ENCODE data around the gene POMGNT2. TPM values are rescaled to one million over a fixed set of nuclear protein-coding genes. Genes with fewer than 3 reads are reported as not detected.
"Not testable (repeated sequence)": the region's sequence is repeated elsewhere in the genome, so short reads cannot be mapped to it uniquely, and the experiment has no call there.

The POMGNT2 gene
- total RNA-seq, 1 donor from 2014 or later, result 18.8 TPM

GRCh38 chr3:43077707-43078106, 28.2 kb downstream of the POMGNT2 start:
- FAIRE-seq, result no peak
- DNase-seq (ENCODE audit: low spot score in 2 of 2), result no peak

- FAIRE-seq, result no peak
These were observed 28.6 kb downstream of the POMGNT2 start for GRCh38 chr3:43077261-43077660.

GRCh38 chr3:43076857-43077256, 29.0 kb downstream of the POMGNT2 start:
- no peak for DNase-seq (ENCODE audit: low spot score in 2 of 2)
- FAIRE-seq, result no peak

More at GRCh38 chr3:43077261-43077660, 28.6 kb downstream of the POMGNT2 start:
- no peak for DNase-seq (ENCODE audit: low spot score in 2 of 2)

DNA sequence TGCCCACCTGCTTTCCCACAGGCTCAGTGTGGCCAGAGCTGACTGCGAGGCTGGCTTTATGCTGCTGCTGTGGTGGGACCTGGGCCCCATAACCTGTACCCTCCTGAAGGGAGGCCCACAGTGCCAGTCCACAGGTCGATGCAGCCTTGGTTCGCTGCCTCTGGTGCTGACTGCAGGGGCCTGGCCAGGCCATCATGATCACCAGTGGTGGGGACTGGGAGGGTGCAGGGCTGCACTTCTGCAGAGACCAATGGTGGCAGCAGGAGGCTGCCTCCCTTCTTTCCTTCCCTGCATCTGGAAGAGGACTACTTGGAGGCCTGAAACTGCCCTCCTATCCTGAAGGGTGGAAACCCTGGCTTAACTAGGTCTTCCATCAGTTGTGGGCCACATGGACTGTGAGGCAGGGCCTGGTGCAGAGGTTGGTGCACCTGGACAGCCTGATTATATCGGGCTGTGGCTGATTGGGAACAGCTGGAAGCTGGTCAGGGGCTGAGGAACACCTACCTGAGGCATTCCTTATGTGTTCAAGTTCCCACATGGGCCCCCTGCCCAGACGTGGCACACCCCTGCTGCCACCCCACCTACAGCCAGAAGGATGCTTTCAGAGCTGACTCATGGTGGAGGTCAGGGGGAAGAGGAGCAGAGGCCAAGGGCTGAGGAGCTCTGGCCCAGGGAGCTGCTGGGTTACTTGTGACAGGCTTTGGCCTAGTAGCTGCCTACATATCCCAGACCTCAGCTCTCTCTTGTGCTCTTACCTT, 29.8 kb downstream of the POMGNT2 start:
- DNase-seq (ENCODE audit: low spot score in 2 of 2), result no peak
- no peak for FAIRE-seq

GRCh38 chr3:43074901-43075689, 30.8 kb downstream of the POMGNT2 start:
- no peak for FAIRE-seq
- DNase-seq (ENCODE audit: low spot score in 2 of 2), result no peak

DNA sequence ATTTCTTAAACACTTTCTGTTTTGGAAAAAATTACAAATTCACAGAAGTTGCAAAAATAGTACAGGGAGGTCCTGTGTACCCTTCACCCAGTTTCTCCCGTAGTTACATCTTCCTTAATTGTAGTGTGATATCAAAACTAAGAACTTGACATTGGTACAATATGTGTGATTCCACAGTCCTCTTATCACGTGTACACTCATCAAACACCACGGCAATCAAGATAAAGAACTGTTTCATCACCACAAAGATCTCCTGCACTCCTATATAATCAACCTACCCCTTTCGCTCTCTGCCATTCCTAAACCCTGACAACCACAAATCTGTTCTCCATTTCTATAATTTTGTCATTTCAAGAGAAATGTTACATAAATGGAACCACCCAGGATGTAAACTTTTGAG, 31.4 kb downstream of the POMGNT2 start:
- FAIRE-seq (no peak), DNase-seq (ENCODE audit: low spot score in 2 of 2) (no peak)

DNA sequence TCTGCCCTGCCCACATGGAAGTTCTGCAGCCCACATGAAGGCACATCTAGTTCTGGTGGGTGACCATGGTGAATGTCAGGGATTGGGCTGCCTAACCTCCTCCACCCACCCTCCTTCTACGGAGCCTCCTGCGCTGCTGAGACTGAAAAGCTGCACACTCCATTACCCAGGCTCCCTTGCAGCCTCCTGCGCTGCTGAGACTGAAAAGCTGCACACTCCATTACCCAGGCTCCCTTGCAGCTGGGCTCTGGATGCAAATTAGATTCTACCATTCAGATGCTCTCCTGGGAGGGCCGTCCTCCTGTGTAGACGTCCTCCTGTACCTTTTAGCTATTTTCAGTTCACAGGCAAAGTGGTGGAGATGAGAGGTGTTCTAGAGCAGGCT, 32.1 kb downstream of the POMGNT2 start:
- FAIRE-seq, result no peak

GRCh38 chr3:43073116-43073835, 32.6 kb downstream of the POMGNT2 start:
- no peak for FAIRE-seq
- DNase-seq (ENCODE audit: low spot score in 2 of 2), result no peak

More for the DNA sequence above, 32.1 kb downstream of the POMGNT2 start:
- DNase-seq (ENCODE audit: low spot score in 2 of 2), result no peak

DNA sequence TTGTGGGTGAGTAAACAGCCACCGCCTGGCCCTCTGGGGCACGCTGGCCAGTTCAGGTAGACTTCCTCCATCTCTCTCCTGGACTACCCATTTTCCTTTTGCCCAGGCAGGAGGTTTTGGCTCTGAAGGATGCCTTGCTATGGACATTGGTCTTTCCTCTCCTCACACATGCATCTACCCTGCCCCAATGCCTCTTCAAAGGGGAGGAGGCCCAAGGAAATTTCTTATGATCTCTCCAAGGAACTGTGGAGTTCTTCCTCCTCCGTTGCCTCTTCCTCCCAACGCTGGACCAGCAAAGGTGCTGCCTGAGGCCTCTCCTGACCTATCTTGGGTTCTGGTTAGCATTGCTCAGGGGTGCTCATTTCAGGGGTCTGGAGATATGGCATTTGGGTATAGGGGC, 33.5 kb downstream of the POMGNT2 start:
- FAIRE-seq (no peak), DNase-seq (ENCODE audit: low spot score in 2 of 2) (no peak)

- FAIRE-seq, result no peak
- no peak for DNase-seq (ENCODE audit: low spot score in 2 of 2)
These were observed 34.5 kb downstream of the POMGNT2 start for GRCh38 chr3:43071313-43071893.

DNA sequence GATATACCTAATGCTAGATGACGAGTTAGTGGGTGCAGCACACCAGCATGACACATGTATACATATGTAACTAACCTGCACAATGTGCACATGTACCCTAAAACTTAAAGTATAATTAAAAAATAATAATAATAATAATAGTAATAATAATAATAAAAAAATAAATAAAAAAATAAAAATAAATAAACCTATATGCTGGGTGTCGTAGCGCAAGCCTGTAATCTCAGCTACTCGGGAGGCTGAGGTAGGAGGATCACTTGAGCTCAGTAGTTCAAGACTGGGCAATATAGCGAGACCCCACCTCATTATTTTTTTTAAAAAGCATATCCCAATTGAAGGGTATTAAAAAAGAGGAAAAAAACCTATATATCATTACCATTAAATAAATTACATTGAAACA, 35.2 kb downstream of the POMGNT2 start:
- not testable (repeated sequence) for FAIRE-seq; DNase-seq (ENCODE audit: low spot score in 2 of 2)

DNA sequence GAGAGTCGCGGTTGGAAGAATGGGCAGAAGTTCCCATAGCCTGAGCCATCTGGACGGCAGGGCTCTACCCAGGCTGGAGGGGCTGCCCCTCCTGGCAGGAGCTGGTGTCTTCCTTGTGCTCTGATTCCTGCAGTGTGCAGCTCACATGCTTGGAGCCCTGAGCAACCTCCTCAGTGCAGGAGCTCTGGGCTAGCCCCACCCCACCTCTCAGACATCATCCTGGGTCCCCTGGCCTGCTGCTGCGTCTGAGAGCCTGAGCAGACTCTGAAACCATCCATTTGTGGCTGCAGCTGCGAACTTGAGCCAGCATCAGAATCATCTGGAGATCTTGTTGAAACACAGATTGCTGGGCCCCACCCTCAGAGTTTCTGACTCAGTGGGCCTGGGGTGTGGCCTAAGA, 42.8 kb downstream of the POMGNT2 start:
- no peak for FAIRE-seq
- no peak for DNase-seq (ENCODE audit: low spot score in 2 of 2)

- FAIRE-seq, result no peak
These were observed 43.3 kb downstream of the POMGNT2 start for GRCh38 chr3:43062564-43063040.

DNA sequence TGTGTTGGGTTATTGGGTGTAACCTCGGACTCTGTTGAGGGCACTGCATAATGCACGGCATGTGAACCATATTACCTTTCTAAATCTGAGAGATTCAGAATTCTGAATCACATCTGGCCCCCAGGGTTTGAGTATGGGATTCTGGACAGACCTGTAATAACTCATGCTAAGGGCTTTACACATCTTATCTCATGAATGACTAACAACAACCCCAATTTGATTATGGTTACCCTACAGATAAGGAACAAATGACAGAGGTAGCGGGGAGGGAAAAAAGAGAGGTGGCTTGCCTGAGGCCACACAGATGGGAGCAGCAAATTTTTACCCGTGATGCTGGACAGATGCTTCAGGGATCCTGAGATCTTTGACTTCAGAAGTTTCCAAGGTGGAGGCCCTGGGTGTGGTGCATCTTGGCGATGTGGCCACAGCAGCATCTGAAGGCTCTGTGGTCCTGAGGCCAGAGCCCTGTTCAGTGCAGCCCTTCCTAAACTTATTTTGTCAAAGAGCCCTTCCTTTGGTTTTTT, 43.8 kb downstream of the POMGNT2 start:
- FAIRE-seq (no peak), DNase-seq (ENCODE audit: low spot score in 2 of 2) (no peak)

More at GRCh38 chr3:43062564-43063040, 43.3 kb downstream of the POMGNT2 start:
- DNase-seq (ENCODE audit: low spot score in 2 of 2), result no peak

GRCh38 chr3:43061101-43061895, 44.6 kb downstream of the POMGNT2 start:
- FAIRE-seq (no peak), DNase-seq (ENCODE audit: low spot score in 2 of 2) (no peak)

DNA sequence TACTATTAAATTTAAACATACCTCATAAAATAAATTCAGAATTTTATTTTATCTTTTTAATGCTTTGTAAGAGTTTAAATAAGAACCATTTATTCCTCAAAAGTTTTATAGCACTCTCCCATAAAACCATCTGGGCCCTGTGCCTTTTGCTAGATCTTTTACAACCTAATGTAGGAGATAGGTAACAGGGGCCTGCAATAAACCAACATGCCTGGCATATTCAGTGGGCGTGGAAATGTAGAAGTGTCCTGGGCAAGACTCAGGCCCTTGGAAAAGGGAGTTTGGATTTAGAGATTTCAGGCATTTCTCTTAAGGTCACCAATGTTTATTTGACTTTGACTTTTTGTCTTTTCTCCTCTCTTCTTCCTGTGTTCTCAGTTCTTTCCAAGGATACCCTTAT, 46.4 kb downstream of the POMGNT2 start:
- FAIRE-seq (no peak), DNase-seq (ENCODE audit: low spot score in 2 of 2) (no peak)

DNA sequence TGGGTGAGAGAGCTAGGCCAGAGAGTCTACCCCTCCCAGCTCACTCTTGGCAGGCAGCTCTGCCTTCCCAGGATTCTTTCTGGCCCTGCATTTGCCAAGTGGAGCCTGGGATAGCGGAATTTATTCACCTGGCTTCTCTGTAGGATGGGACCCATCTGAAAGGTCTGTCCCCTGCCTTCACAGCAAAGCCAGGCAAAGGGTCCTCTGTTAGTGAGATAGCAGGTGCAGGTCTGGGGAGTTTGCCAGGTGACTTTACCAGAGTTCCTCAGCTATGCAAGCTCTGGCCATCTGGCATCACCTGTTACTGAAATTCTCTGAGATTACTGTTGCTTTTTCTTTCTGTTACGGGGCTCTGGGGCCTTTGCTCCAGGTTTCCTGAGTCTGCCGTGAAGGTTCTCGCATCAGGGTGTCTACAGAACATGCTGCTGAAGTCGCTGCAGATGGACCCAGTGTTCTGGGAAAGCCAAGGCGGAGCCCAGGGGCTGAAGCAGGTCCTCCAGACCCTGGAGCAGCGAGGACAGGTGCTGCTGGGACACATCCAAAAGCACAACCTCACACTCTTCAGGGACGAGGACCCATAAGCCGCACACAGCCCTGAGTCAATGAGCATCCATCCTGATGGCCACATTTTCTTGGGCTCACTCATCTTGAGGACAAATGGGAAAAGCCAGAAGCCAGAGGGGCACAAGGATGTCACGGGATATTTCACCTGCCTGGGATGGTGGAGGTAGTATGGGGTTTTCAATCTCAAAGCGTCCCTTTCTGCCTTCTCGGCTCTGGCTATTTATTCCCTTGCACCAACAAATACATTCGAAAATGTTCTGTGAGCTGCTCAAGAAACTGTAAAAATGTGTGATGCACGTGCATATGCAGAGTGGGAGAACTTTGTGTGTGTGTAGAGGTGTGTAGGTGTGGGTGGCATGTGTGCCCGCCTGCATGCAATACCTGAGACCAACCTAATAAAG, 49.8 kb downstream of the POMGNT2 start:
- FAIRE-seq (no peak), DNase-seq (ENCODE audit: low spot score in 2 of 2) (no peak)

- FAIRE-seq (no peak), DNase-seq (ENCODE audit: low spot score in 2 of 2) (no peak)
These were observed 50.5 kb downstream of the POMGNT2 start for GRCh38 chr3:43055393-43055792.

Data from frontal cortex (tissue), 4 donors.